Calu3 (cell line): ENCODE results near the gene CAPN15. TPM values are rescaled to one million over a fixed set of nuclear protein-coding genes. Genes with fewer than 3 reads are reported as not detected.

ENCODE experiments used
- BruUV-seq: library from RNA; stranded (reverse); fragments of 400-500 nt; replicated peaks from 2 replicates; lab custom pipeline; 2021; lab: Mats Ljungman, UMichigan
- CTCF ChIA-PET: fragments of 300-600 bp; sonication (Branson Sonifier 250); formaldehyde crosslinking; loops from one replicate; lab custom pipeline; 2022; ENCODE audit warnings: antibody characterized with exemption; lab: Charles Lee
- DNase-seq: peaks from one replicate; pipeline ENCODE4 v3.0.0; 2022
- H3K27ac Mint-ChIP-seq: one replicate; pipeline ENCODE4 v1.8.0; 2022; ENCODE audit warnings: mixed read lengths; ENCODE audit not compliant: unreplicated experiment
- H3K27me3 Mint-ChIP-seq: one replicate; pipeline ENCODE4 v1.8.0; 2022; ENCODE audit warnings: mixed read lengths; ENCODE audit not compliant: unreplicated experiment
- H3K36me3 Mint-ChIP-seq: one replicate; pipeline ENCODE4 v1.8.0; 2022; ENCODE audit warnings: mild to moderate bottlenecking, moderate library complexity, mixed read lengths; ENCODE audit not compliant: insufficient read depth, unreplicated experiment
- H3K4me1 Mint-ChIP-seq: one replicate; pipeline ENCODE4 v1.8.0; 2022; ENCODE audit warnings: mild to moderate bottlenecking, low read depth, mixed read lengths; ENCODE audit not compliant: unreplicated experiment
- H3K4me3 Mint-ChIP-seq: one replicate; pipeline ENCODE4 v1.8.0; 2022; ENCODE audit warnings: mild to moderate bottlenecking, low read depth, moderate library complexity, mixed read lengths; ENCODE audit not compliant: unreplicated experiment
- H3K9me3 Mint-ChIP-seq: one replicate; pipeline ENCODE4 v1.8.0; 2022; ENCODE audit warnings: low read depth, mixed read lengths; ENCODE audit not compliant: unreplicated experiment
- CTCF ChIP-seq: fragments of 200-600 bp; IDR thresholded peaks from one replicate; pipeline ENCODE4 v1.8.0; 2022; ENCODE audit warnings: antibody characterized with exemption; ENCODE audit not compliant: unreplicated experiment
- intact Hi-C: fragments of 100-400 bp; cut with micrococcal nuclease; formaldehyde crosslinking; loops from one replicate; pipeline ENCODE4 v1.10.0; 2022; ENCODE audit not compliant: unreplicated experiment
- total RNA-seq: library from RNA; stranded (reverse); gene quantifications from 2 replicates; pipeline ENCODE4 v1.2.3, GENCODE V29; 2022

CAPN15 gene
- total RNA-seq, 1 experiment from 2014 or later = 108 TPM

GRCh38 chr16:500709-501108 is 26.8 kb upstream of the CAPN15 start:
- CTCF ChIA-PET = no interaction called here
- Mint-ChIP-seq H3K4me1 (peaks cover 9% of the 10 kb centered on the region), H3K36me3 (no peaks in the 10 kb centered on the region), H3K9me3 (no peaks in the 10 kb centered on the region), H3K27ac (no peak overlapping the region), H3K27me3 (no peaks in the 10 kb centered on the region), H3K4me3 (no peak overlapping the region)
- no peak for TF ChIP-seq CTCF
- DNase-seq = no peak
- no TSS peak for BruUV-seq
- intact Hi-C loops = no loop called here

- CTCF ChIA-PET = no interaction called here
- no peak overlapping the region for H3K4me3 Mint-ChIP-seq
- no TSS peak for BruUV-seq
- intact Hi-C loops = no loop called here
- no peaks in the 10 kb centered on the region for H3K36me3 Mint-ChIP-seq
- no peak for DNase-seq
- no peaks in the 10 kb centered on the region for H3K27me3 Mint-ChIP-seq
- no peak for TF ChIP-seq CTCF
- H3K9me3 Mint-ChIP-seq = no peaks in the 10 kb centered on the region
- no peak overlapping the region for H3K27ac Mint-ChIP-seq
- peaks cover 9% of the 10 kb centered on the region for H3K4me1 Mint-ChIP-seq
These were observed 25.2 kb upstream of the CAPN15 start for GRCh38 chr16:502179-502943.

- Mint-ChIP-seq H3K4me1 (peaks cover 9% of the 10 kb centered on the region), H3K4me3 (no peak overlapping the region), H3K9me3 (no peaks in the 10 kb centered on the region), H3K36me3 (no peaks in the 10 kb centered on the region), H3K27ac (no peak overlapping the region), H3K27me3 (no peaks in the 10 kb centered on the region)
- CTCF ChIA-PET = no interaction called here
- intact Hi-C loops = no loop called here
- no peak for DNase-seq
- no TSS peak for BruUV-seq
- TF ChIP-seq CTCF = no peak
These were observed 24.1 kb upstream of the CAPN15 start for GRCh38 chr16:503150-504071.

- intact Hi-C loops = no loop called here
- H3K27me3 Mint-ChIP-seq = no peaks in the 10 kb centered on the region
- H3K4me3 Mint-ChIP-seq = no peak overlapping the region
- no peak for TF ChIP-seq CTCF
- H3K36me3 Mint-ChIP-seq = no peaks in the 10 kb centered on the region
- DNase-seq = no peak
- no peak overlapping the region for H3K27ac Mint-ChIP-seq
- H3K4me1 Mint-ChIP-seq = peaks cover 9% of the 10 kb centered on the region
- CTCF ChIA-PET = no interaction called here
- no TSS peak for BruUV-seq
- H3K9me3 Mint-ChIP-seq = no peaks in the 10 kb centered on the region
These were observed 21.9 kb upstream of the CAPN15 start for GRCh38 chr16:505479-506245.
